HepG2 (cell line): ENCODE data around the gene PEX14.

Source experiments
- BCLAF1 ChIP-seq: fragments of 450-650 bp; IDR thresholded peaks from 2 replicates; pipeline ENCODE4 v1.6.1; 2017; ENCODE audit warnings: mild to moderate bottlenecking
- CHD4 ChIP-seq: fragments of 200-600 bp; sonication (generic); IDR thresholded peaks from 2 replicates; pipeline ENCODE4 v1.7.0; 2017; ENCODE audit warnings: mild to moderate bottlenecking, low read length, borderline replicate concordance
- CTCF ChIP-seq: sonication (generic); formaldehyde crosslinking; IDR thresholded peaks from 2 replicates; pipeline ENCODE4 v1.5.0; 2020; ENCODE audit warnings: mild to moderate bottlenecking, missing genetic modification reagents, moderate library complexity
- ETV6 ChIP-seq: sonication (generic); formaldehyde crosslinking; conservative IDR thresholded peaks from 2 replicates; pipeline ENCODE4 v1.4.0; 2020; ENCODE audit warnings: missing genetic modification reagents
- SIN3A ChIP-seq: IDR thresholded peaks from 2 replicates; pipeline ENCODE4 v1.6.1; 2011; ENCODE audit warnings: low read depth, mild to moderate bottlenecking, control low read depth, low read length, borderline replicate concordance
- ZBTB1 ChIP-seq: sonication (generic); formaldehyde crosslinking; IDR thresholded peaks from 2 replicates; pipeline ENCODE4 v1.4.0; 2020; ENCODE audit warnings: missing genetic modification reagents, borderline replicate concordance
- ZFP36 ChIP-seq: fragments of 150-350 bp; IDR thresholded peaks from 2 replicates; pipeline ENCODE4 v1.6.1; 2018; ENCODE audit warnings: borderline replicate concordance, low read length, low read depth; ENCODE audit not compliant: partially characterized antibody
- ZFP41 ChIP-seq: sonication (generic); formaldehyde crosslinking; IDR thresholded peaks from 2 replicates; pipeline ENCODE4 v1.4.0; 2020; ENCODE audit warnings: mild to moderate bottlenecking, missing genetic modification reagents, borderline replicate concordance
- ZKSCAN8 ChIP-seq: IDR thresholded peaks from 2 replicates; pipeline ENCODE4 v1.6.1; 2016; ENCODE audit warnings: borderline replicate concordance, missing genetic modification reagents, missing compliant biosample characterization
- ZNF687 ChIP-seq: sonication (generic); formaldehyde crosslinking; IDR thresholded peaks from 2 replicates; pipeline ENCODE4 v1.5.1; 2020; ENCODE audit warnings: mild to moderate bottlenecking, missing genetic modification reagents, moderate library complexity

GRCh38 chr1:10559386-10559785 lies 84.6 kb downstream of the PEX14 start:
- no peak for TF ChIP-seq CTCF (CRISPR knock-in tag)
- TF ChIP-seq ZFP41 (CRISPR knock-in tag), result no peak
- TF ChIP-seq ZNF687 (CRISPR knock-in tag), result no peak
- no peak for TF ChIP-seq ZBTB1 (CRISPR knock-in tag)
- no peak for TF ChIP-seq BCLAF1
- no peak for TF ChIP-seq SIN3A
- no peak for TF ChIP-seq CHD4
- no peak for TF ChIP-seq ETV6 (CRISPR knock-in tag)
- no peak for TF ChIP-seq ZKSCAN8 (CRISPR knock-in tag)
- TF ChIP-seq ZFP36, result no peak
